Ishikawa (cell line): ENCODE measurements around the gene MYBPH.

Source experiments
- CREB1 ChIP-seq: IDR thresholded peaks from 2 replicates; pipeline ENCODE4 v1.6.1; 2012; ENCODE audit warnings: low read depth
- EGR1 ChIP-seq: IDR thresholded peaks from 2 replicates; pipeline ENCODE4 v1.6.1; 2012
- EP300 ChIP-seq: IDR thresholded peaks from 2 replicates; pipeline ENCODE4 v1.6.1; 2012; ENCODE audit warnings: borderline replicate concordance
- FOXM1 ChIP-seq: IDR thresholded peaks from 2 replicates; pipeline ENCODE4 v1.6.1; 2012; ENCODE audit warnings: low read depth, borderline replicate concordance
- REST ChIP-seq: IDR thresholded peaks from 2 replicates; pipeline ENCODE4 v1.6.1; 2012; ENCODE audit warnings: low read depth, mild to moderate bottlenecking
- TEAD4 ChIP-seq: IDR thresholded peaks from 2 replicates; pipeline ENCODE4 v1.6.1; 2012
- YY1 ChIP-seq: IDR thresholded peaks from 2 replicates; pipeline ENCODE4 v1.6.1; 2012; ENCODE audit warnings: low read depth

GRCh38 chr1:203225071-203225470, 49.4 kb upstream of the MYBPH start:
- TF ChIP-seq REST (no peak), EGR1 (no peak), FOXM1 (no peak), EP300 (no peak), CREB1 (no peak), YY1 (no peak), TEAD4 (no peak)
